Fibroblast of villous mesenchyme (primary cell): ENCODE results near the gene BCAN. TPM values are rescaled to one million over a fixed set of nuclear protein-coding genes. Genes with fewer than 3 reads are reported as not detected.
A peak's percentile ranks its signal among the peaks of the same experiment; 100 is the strongest.

Experiments used
- DNase-seq: peaks from one replicate; pipeline ENCODE4 v3.0.0-alpha.2; 2010; ENCODE audit warnings: low read depth
- H3K4me3 ChIP-seq: 2 replicates; pipeline ENCODE4 v1.5.1; 2011; ENCODE audit warnings: low read depth, mild to moderate bottlenecking, low read length
- CTCF ChIP-seq: IDR thresholded peaks from 2 replicates; pipeline ENCODE4 v1.5.1; 2012; ENCODE audit warnings: low read depth, mild to moderate bottlenecking, low read length; ENCODE audit not compliant: insufficient read depth
- total RNA-seq: library from RNA; depleted of rRNA; stranded (reverse); fragments of >200 nt; gene quantifications from 2 replicates; pipeline ENCODE4 v1.2.3, GENCODE V29; 2012

The BCAN gene
- total RNA-seq, 1 donor: not detected

- H3K4me3 ChIP-seq: peak overlapping the region; percentile 54
- DNase-seq: peak; percentile 86
- TF ChIP-seq CTCF: peak; percentile 92
Measured at GRCh38 chr1:156677616-156678596, 36.0 kb downstream of the BCAN start.

- no peak overlapping the region for H3K4me3 ChIP-seq
- no peak for TF ChIP-seq CTCF
- no peak for DNase-seq
Measured at GRCh38 chr1:156680056-156680455, 38.1 kb downstream of the BCAN start.

- no peak for DNase-seq
- H3K4me3 ChIP-seq: no peak overlapping the region
- no peak for TF ChIP-seq CTCF
Measured at GRCh38 chr1:156681196-156681960, 39.5 kb downstream of the BCAN start.

- H3K4me3 ChIP-seq: no peak overlapping the region
- DNase-seq: no peak
- TF ChIP-seq CTCF: peak; percentile 17
Measured at GRCh38 chr1:156682166-156682890, 40.4 kb downstream of the BCAN start.

- peak; percentile 20 for TF ChIP-seq CTCF
- no peak for DNase-seq
Measured at GRCh38 chr1:156684227-156684782, 42.4 kb downstream of the BCAN start.

More at GRCh38 chr1:156684227-156684782, 42.4 kb downstream of the BCAN start:
- H3K4me3 ChIP-seq: no peak overlapping the region
